Effector memory CD8-positive, alpha-beta T cell (primary cell): Measurements from ENCODE around the gene PAQR7.

ENCODE experiments used
- ATAC-seq: fragments of 150-1000 bp; cut with Tn5 transposase; replicated peaks from 2 replicates; pipeline ENCODE4 v1.10.0; 2021; ENCODE audit warnings: mild to moderate bottlenecking, moderate library complexity
- DNase-seq, 3 experiments: peaks; one replicate each; pipeline ENCODE4 v3.0.0; 2021
- H3K27ac Mint-ChIP-seq, 2 donors: one replicate each; pipeline ENCODE4 v1.8.0; 2022; ENCODE audit warnings: mild to moderate bottlenecking in 2 of 2, mixed read lengths in 2 of 2, moderate library complexity in 2 of 2
- H3K27me3 Mint-ChIP-seq, 2 donors: one replicate each; pipeline ENCODE4 v1.8.0; 2022; ENCODE audit warnings: mixed read lengths in 2 of 2
- H3K36me3 Mint-ChIP-seq: one replicate; pipeline ENCODE4 v1.8.0; 2022; ENCODE audit warnings: mild to moderate bottlenecking, moderate library complexity, mixed read lengths; ENCODE audit not compliant: insufficient read depth
- H3K4me1 Mint-ChIP-seq, 2 donors: one replicate each; pipeline ENCODE4 v1.8.0; 2022; ENCODE audit warnings: low read depth in 2 of 2, mixed read lengths in 2 of 2
- H3K4me3 Mint-ChIP-seq, 2 donors: one replicate each; pipeline ENCODE4 v1.8.0; 2022; ENCODE audit warnings: mild to moderate bottlenecking in 2 of 2, mixed read lengths in 2 of 2, moderate library complexity in 2 of 2
- H3K9me3 Mint-ChIP-seq, 2 donors: one replicate each; pipeline ENCODE4 v1.8.0; 2022; ENCODE audit warnings: mixed read lengths in 2 of 2

PAQR7 gene

GRCh38 chr1:25895365-25895990 lies 20.0 kb upstream of the PAQR7 start:
- H3K4me1 Mint-ChIP-seq: peaks cover 8 to 9% of the 10 kb centered on the region in 2 donors
- no peaks in the 10 kb centered on the region for H3K9me3 Mint-ChIP-seq
- ATAC-seq: peak; percentile 100
- no peaks in the 10 kb centered on the region for H3K27me3 Mint-ChIP-seq
- peaks cover 2% of the 10 kb centered on the region for H3K36me3 Mint-ChIP-seq
- peak overlapping the region in 1 of 2 donors; percentile 6 for H3K4me3 Mint-ChIP-seq
- peak; percentile 91 to 92 (median 92) for DNase-seq
- H3K27ac Mint-ChIP-seq: no peak overlapping the region

- no peak for DNase-seq
- Mint-ChIP-seq H3K27me3 (no peaks in the 10 kb centered on the region), H3K36me3 (peaks cover 2% of the 10 kb centered on the region), H3K4me3 (no peak overlapping the region), H3K9me3 (no peaks in the 10 kb centered on the region), H3K4me1 (peaks cover 8 to 9% of the 10 kb centered on the region in 2 donors), H3K27ac (no peak overlapping the region)
- no peak for ATAC-seq
Observed at GRCh38 chr1:25893116-25893515, 17.6 kb upstream of the PAQR7 start.

DNA sequence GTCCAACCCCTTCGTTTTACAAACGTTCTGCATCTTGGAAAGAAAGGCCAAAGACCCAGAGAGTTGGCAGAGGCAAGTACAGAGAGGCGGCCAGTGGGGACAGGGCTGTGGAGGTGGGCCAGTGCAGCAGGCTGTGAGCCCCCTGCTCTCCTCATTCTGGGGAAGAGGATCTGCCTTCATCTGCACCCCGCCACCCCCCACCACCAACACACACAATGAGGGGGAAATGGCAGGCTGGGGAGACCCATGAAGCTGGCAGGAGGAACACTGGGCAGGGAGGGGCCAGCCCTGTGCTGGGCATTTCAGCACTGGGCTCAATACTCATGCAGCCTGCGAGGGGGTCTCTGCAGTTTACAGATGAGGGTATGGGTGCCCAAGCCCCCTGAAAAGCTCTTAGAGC lies 16.1 kb upstream of the PAQR7 start:
- no peak overlapping the region for H3K4me3 Mint-ChIP-seq
- H3K27ac Mint-ChIP-seq: no peak overlapping the region
- H3K9me3 Mint-ChIP-seq: no peaks in the 10 kb centered on the region
- no peaks in the 10 kb centered on the region for H3K27me3 Mint-ChIP-seq
- H3K36me3 Mint-ChIP-seq: peaks cover 2% of the 10 kb centered on the region
- no peak for ATAC-seq
- no peak for DNase-seq
- peaks cover 8 to 9% of the 10 kb centered on the region in 2 donors for H3K4me1 Mint-ChIP-seq

GRCh38 chr1:25890239-25891034 lies 14.9 kb upstream of the PAQR7 start:
- DNase-seq (no peak), ATAC-seq (no peak)
- Mint-ChIP-seq H3K4me3 (no peak overlapping the region), H3K4me1 (peaks cover 4% of the 10 kb centered on the region in 2 donors), H3K9me3 (no peaks in the 10 kb centered on the region), H3K27me3 (no peaks in the 10 kb centered on the region), H3K36me3 (peaks cover 2% of the 10 kb centered on the region), H3K27ac (no peak overlapping the region)

DNA sequence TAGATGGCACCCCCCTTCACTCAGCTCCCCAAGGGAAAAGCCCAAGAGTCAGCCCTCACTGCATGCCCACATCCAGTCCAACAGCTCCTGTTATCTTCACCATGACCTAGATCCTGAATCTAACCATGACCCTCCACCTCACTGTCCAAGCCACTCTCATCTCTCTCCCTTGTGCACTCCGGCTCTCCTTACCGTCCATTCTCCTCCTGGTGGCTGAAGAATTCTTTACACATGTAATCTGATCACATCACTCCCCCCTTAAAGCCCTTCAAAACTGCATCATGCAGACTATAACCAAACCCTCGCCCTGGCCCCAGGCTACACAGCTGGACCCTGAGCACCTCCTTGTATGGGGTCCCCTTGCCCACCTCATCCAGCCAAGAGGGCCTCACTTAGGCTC lies 14.0 kb upstream of the PAQR7 start:
- Mint-ChIP-seq H3K4me3 (no peak overlapping the region), H3K9me3 (no peaks in the 10 kb centered on the region), H3K27ac (no peak overlapping the region), H3K36me3 (no peaks in the 10 kb centered on the region), H3K27me3 (no peaks in the 10 kb centered on the region), H3K4me1 (no peaks in the 10 kb centered on the region)
- no peak for ATAC-seq
- DNase-seq: no peak

DNA sequence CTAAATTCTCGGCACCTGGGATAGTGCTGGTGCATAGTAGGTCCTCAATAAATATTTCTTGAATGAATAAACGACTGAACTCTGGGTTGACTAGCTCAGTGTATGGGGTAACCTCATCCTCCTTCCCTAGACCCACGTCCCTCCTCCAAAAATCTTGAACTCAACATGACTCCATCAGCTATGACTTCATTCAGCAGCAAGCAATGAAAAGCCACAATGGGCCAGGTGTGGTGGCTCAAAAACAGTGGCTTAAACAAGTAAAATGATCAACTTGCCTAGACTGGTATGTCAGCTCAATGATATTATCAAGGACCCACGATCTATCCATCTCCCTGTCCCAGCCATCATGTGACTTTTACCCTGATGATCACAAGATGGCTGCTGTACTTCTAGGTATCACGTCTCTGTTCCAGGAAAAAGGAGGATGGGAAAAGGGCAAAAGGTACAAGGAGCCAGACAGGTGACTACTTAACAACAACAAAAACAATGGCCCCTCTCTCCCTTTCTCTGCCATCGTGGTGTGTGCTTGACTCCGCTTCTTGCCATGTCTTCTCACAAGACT lies 13.0 kb upstream of the PAQR7 start:
- Mint-ChIP-seq H3K9me3 (no peaks in the 10 kb centered on the region), H3K27ac (no peak overlapping the region), H3K36me3 (no peaks in the 10 kb centered on the region), H3K4me3 (no peak overlapping the region), H3K27me3 (no peaks in the 10 kb centered on the region), H3K4me1 (no peaks in the 10 kb centered on the region)
- ATAC-seq (no peak), DNase-seq (no peak)

- Mint-ChIP-seq H3K36me3 (no peaks in the 10 kb centered on the region), H3K27ac (peak overlapping the region in 1 of 2 donors; percentile 4), H3K27me3 (no peaks in the 10 kb centered on the region), H3K4me3 (no peak overlapping the region), H3K4me1 (no peaks in the 10 kb centered on the region), H3K9me3 (no peaks in the 10 kb centered on the region)
- ATAC-seq: no peak
- DNase-seq: no peak
Observed at GRCh38 chr1:25885602-25886001, 10.1 kb upstream of the PAQR7 start.

DNA sequence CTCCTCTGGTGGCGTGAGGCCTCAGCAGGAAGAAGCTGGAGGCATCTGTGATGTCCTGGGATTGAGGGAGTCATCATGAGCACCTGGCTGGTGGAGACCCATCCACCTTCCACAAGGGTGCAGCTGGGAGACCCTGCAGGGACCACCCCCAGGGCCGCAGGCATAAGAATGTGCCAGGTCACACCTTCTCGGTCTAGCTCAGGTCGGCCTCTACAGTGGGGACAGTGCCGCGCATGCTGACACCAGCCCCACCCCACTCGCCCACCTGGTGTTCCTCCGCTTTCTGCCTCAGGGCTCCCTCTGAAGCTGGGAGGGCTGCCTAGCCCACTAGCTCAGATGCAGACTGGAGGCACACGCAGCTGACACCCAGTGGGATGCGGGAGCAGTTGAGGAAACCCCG lies 5.8 kb upstream of the PAQR7 start:
- H3K9me3 Mint-ChIP-seq: no peaks in the 10 kb centered on the region
- DNase-seq: no peak
- ATAC-seq: no peak

GRCh38 chr1:25880518-25880917 lies 5.0 kb upstream of the PAQR7 start:
- Mint-ChIP-seq H3K4me3 (no peak overlapping the region), H3K4me1 (peaks cover 2 to 4% of the 10 kb centered on the region in 2 donors), H3K27ac (no peak overlapping the region), H3K27me3 (no peaks in the 10 kb centered on the region), H3K9me3 (no peaks in the 10 kb centered on the region), H3K36me3 (no peaks in the 10 kb centered on the region)
- ATAC-seq (no peak), DNase-seq (no peak)

More for the DNA sequence above, 5.8 kb upstream of the PAQR7 start:
- no peaks in the 10 kb centered on the region for H3K4me1 Mint-ChIP-seq
- no peak overlapping the region for H3K27ac Mint-ChIP-seq
- no peak overlapping the region for H3K4me3 Mint-ChIP-seq
- H3K36me3 Mint-ChIP-seq: no peaks in the 10 kb centered on the region
- H3K27me3 Mint-ChIP-seq: no peaks in the 10 kb centered on the region

DNA sequence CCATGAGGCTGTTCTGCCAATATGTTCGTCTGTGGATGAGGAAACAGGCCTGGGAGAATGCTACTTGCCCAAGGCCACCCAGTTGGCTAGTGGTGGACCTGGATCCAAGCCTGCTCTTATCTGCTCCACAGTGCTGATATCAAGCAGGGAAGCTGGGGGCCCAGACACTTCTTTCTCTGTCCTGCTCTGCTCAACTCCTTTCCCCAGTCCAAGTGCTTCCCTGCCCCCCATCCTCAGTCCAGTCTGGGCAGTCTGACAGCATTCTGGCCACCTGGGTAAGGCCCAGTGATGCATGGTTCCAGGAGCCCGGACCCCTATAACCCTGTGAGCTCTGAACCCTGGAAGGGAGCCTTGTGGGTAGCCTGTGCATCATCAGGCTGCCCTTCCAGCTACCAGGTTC lies 4.2 kb upstream of the PAQR7 start:
- Mint-ChIP-seq H3K9me3 (no peaks in the 10 kb centered on the region), H3K4me3 (no peak overlapping the region), H3K4me1 (peaks cover 6 to 9% of the 10 kb centered on the region in 2 donors), H3K27ac (peak overlapping the region in 1 of 2 donors; percentile 47), H3K27me3 (no peaks in the 10 kb centered on the region), H3K36me3 (no peaks in the 10 kb centered on the region)
- DNase-seq (no peak), ATAC-seq (no peak)

DNA sequence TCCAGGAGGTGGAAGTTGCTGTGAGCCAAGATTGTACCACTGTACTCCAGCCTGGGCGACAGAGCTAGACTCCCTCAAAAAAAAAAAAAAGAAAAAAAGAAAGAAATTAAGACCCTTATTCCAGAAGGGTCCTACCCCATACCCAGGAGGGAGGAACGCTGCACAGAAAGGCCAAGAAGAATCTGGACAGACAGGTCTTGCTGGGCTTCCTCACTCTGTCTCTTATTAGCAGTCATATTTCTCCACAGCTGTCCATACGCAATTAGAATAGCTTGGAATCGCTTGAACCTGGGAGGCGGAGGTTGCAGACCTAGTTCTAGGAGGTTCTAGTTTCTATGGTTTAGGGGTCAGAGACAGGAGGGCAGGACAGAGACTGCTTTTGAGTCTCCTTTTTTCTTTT lies 3.2 kb upstream of the PAQR7 start:
- Mint-ChIP-seq H3K4me3 (no peak overlapping the region), H3K9me3 (no peaks in the 10 kb centered on the region), H3K27ac (no peak overlapping the region), H3K36me3 (no peaks in the 10 kb centered on the region), H3K27me3 (no peaks in the 10 kb centered on the region), H3K4me1 (peaks cover 6 to 9% of the 10 kb centered on the region in 2 donors)
- ATAC-seq: no peak
- DNase-seq: no peak

DNA sequence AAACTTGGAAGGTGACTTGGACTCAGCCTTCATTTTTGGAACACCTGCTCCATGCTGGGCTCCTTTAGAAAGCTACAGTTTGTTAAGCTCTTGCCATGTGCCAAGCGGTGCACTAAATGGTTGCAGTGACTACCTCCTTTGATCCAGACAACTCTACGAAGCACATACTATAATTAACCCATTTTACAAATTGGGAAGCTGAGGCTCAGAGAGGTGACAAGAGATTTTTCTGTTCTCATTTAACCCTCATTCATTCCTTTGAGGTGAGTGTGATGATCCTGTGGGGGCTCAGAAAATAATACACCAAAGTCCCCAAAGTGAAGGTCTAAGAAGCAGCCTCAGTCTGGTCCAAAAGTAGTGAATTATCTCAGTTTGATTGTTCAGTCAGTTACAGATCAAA lies 1.6 kb upstream of the PAQR7 start:
- Mint-ChIP-seq H3K27ac (no peak overlapping the region), H3K36me3 (no peaks in the 10 kb centered on the region), H3K9me3 (no peaks in the 10 kb centered on the region), H3K4me1 (peaks cover 6 to 9% of the 10 kb centered on the region in 2 donors), H3K27me3 (no peaks in the 10 kb centered on the region), H3K4me3 (no peak overlapping the region)
- ATAC-seq (no peak), DNase-seq (no peak)

DNA sequence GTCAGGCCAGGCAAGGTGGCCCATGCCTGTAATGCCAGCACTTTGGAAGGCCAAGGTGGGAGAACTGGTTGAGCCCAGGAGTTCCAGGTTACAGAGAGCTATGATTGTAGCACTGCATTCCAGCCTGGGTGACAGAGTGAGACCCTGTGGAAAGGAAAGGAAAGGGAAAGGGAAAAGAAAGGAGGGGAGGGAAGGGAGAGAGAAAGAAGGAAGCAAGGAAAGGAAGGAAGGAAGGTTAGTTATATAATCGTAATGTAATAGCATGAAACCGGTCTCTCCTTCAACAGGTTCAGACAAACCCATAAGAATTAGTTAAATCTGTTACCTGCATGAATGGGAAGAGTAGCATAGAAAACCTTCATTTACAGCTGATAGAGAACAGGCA lies 1.2 kb upstream of the PAQR7 start:
- Mint-ChIP-seq H3K4me3 (peak overlapping the region; percentile 87), H3K27ac (peak overlapping the region; percentile 1 to 42), H3K27me3 (no peaks in the 10 kb centered on the region), H3K4me1 (peaks cover 6 to 9% of the 10 kb centered on the region in 2 donors), H3K9me3 (no peaks in the 10 kb centered on the region), H3K36me3 (no peaks in the 10 kb centered on the region)
- DNase-seq: no peak
- ATAC-seq: no peak
